Endothelial cell of umbilical vein (primary cell): Measurements from ENCODE around the gene STRBP. TPM values are rescaled to one million over a fixed set of nuclear protein-coding genes. Genes with fewer than 3 reads are reported as not detected.

ENCODE experiments used
- BruUV-seq: library from RNA; stranded (reverse); fragments of 400-500 nt; replicated peaks from 2 replicates; lab custom pipeline; 2021; lab: Mats Ljungman, UMichigan
- CTCF ChIA-PET: fragments of 300-600, 350-600 bp; sonication (Branson Sonifier 250); formaldehyde crosslinking; loops from one replicate; lab custom pipeline; 2021; ENCODE audit warnings: antibody characterized with exemption, inconsistent platforms; lab: Charles Lee
- POLR2A ChIA-PET: fragments of 300-600, 350-600 bp; sonication (Branson Sonifier 250); formaldehyde crosslinking; loops from one replicate; lab custom pipeline; 2021; ENCODE audit warnings: antibody characterized with exemption, inconsistent platforms; lab: Charles Lee
- DNase-seq: peaks from one replicate; pipeline ENCODE4 v3.0.0-alpha.2; 2011; ENCODE audit warnings: low read depth, low spot score
- FAIRE-seq: peaks from 2 replicates; lab custom pipeline; 2011; peaks lifted over from hg19 to GRCh38; lab: Jason Lieb, UNC
- H2AFZ ChIP-seq: 2 replicates; pipeline ENCODE4 v1.6.0; 2012; ENCODE audit warnings: low read depth, low read length, control low read depth, inconsistent platforms
- H3K27ac ChIP-seq: 2 replicates; pipeline ENCODE4 v1.5.1; 2011; ENCODE audit warnings: low read depth, mild to moderate bottlenecking, control low read depth, low read length, moderate library complexity; ENCODE audit not compliant: insufficient read depth
- H3K27me3 ChIP-seq, 2 experiments: 2 replicates each; pipeline versions ENCODE4 v1.6.0 to v1.6.1; 2011; ENCODE audit warnings: low read length in 2 of 2, mixed read lengths in 1 of 2; ENCODE audit not compliant: control insufficient read depth in 2 of 2, insufficient read depth in 2 of 2
- H3K36me3 ChIP-seq, 2 experiments: 2 replicates in 1 of 2; 3 replicates in 1 of 2; pipeline ENCODE4 v1.5.1; 2011; ENCODE audit warnings: low read length in 2 of 2, mild to moderate bottlenecking in 1 of 2, moderate library complexity in 1 of 2; ENCODE audit not compliant: control insufficient read depth in 2 of 2, insufficient read depth in 2 of 2; ENCODE audit errors: extremely low read depth in 1 of 2
- H3K4me1 ChIP-seq: 3 replicates; pipeline ENCODE4 v1.5.1; 2011; ENCODE audit warnings: mild to moderate bottlenecking, low read length; ENCODE audit not compliant: control insufficient read depth, insufficient read depth; ENCODE audit errors: extremely low read depth
- H3K4me2 ChIP-seq: 2 replicates; pipeline ENCODE4 v1.6.1; 2011; ENCODE audit warnings: low read length, control low read depth, mixed read lengths; ENCODE audit not compliant: insufficient read depth
- H3K4me3 ChIP-seq, 3 experiments: fragments of 200-600 bp in 1 of 3; sonication (generic), shearing (Covaris generic) in 1 of 3; replicated peaks in 1 of 3; 2 replicates each; pipeline ENCODE4 v1.5.1; 2011 to 2016; ENCODE audit warnings: control low read depth in 3 of 3, low read length in 3 of 3, mild to moderate bottlenecking in 2 of 3, inconsistent platforms in 1 of 3, low read depth in 1 of 3, moderate library complexity in 1 of 3; ENCODE audit not compliant: insufficient read depth in 1 of 3
- H3K79me2 ChIP-seq: 2 replicates; pipeline ENCODE4 v1.6.0; 2012; ENCODE audit warnings: low read length, inconsistent platforms; ENCODE audit not compliant: control insufficient read depth, insufficient read depth
- H3K9ac ChIP-seq: replicated peaks from 2 replicates; pipeline ENCODE3; 2011; ENCODE audit warnings: low read length, control low read depth; ENCODE audit not compliant: insufficient read depth; ENCODE audit errors: extremely low read depth
- H3K9me1 ChIP-seq: replicated peaks from 3 replicates; pipeline ENCODE4 v1.6.0; 2011; ENCODE audit warnings: mild to moderate bottlenecking, low read length; ENCODE audit not compliant: control insufficient read depth, insufficient read depth; ENCODE audit errors: extremely low read depth
- H3K9me3 ChIP-seq: replicated peaks from 2 replicates; pipeline ENCODE4 v1.5.1; 2012; ENCODE audit warnings: low read length, inconsistent platforms; ENCODE audit not compliant: control insufficient read depth, insufficient read depth
- H4K20me1 ChIP-seq: replicated peaks from 2 replicates; pipeline ENCODE3; 2011; ENCODE audit warnings: mild to moderate bottlenecking, low read length; ENCODE audit not compliant: control insufficient read depth, insufficient read depth; ENCODE audit errors: extremely low read depth
- EZH2 ChIP-seq: IDR thresholded peaks from 2 replicates; pipeline ENCODE4 v1.6.1; 2012; ENCODE audit warnings: borderline replicate concordance, low read depth, mild to moderate bottlenecking, moderate library complexity, low read length, inconsistent platforms; ENCODE audit not compliant: severe bottlenecking
- FOS ChIP-seq: IDR thresholded peaks from 2 replicates; pipeline ENCODE4 v1.6.1; 2011; ENCODE audit warnings: mild to moderate bottlenecking, low read length, moderate library complexity, borderline replicate concordance; ENCODE audit not compliant: insufficient read depth
- GATA2 ChIP-seq: IDR thresholded peaks from 2 replicates; pipeline ENCODE4 v1.7.0; 2011; ENCODE audit warnings: low read depth, mild to moderate bottlenecking, moderate library complexity, mixed read lengths, low read length; ENCODE audit not compliant: insufficient read length, insufficient read depth
- JUN ChIP-seq: IDR thresholded peaks from 2 replicates; pipeline ENCODE4 v1.6.1; 2011; ENCODE audit warnings: borderline replicate concordance, low read depth; ENCODE audit not compliant: insufficient read length, insufficient read depth
- MAX ChIP-seq: IDR thresholded peaks from 2 replicates; pipeline ENCODE4 v1.6.1; 2011; ENCODE audit not compliant: insufficient read depth, insufficient read length
- MYC ChIP-seq: IDR thresholded peaks from one replicate; pipeline ENCODE4 v1.6.1; 2011; ENCODE audit warnings: mild to moderate bottlenecking, low read depth, low read length
- POLR2A ChIP-seq: IDR thresholded peaks from 2 replicates; pipeline ENCODE4 v1.6.1; 2012; ENCODE audit warnings: low read depth, mild to moderate bottlenecking, control low read depth, low read length
- POLR2AphosphoS5 ChIP-seq: IDR thresholded peaks from 2 replicates; pipeline ENCODE4 v1.6.1; 2012; ENCODE audit warnings: low read depth, mild to moderate bottlenecking, control low read depth, low read length, moderate library complexity; ENCODE audit not compliant: insufficient read depth
- dilution Hi-C: fragments of 300-500 bp; cut with MboI; formaldehyde crosslinking; loops from one replicate; pipeline ENCODE4 v1.15.0; 2019; ENCODE audit warnings: low sequenced_read_pairs; ENCODE audit not compliant: extremely low pct_ligation_motif_present
- intact Hi-C: fragments of 100-400 bp; cut with micrococcal nuclease; formaldehyde crosslinking; loops from one replicate; pipeline ENCODE4 v1.10.0; 2022
- polyA plus RNA-seq, 4 experiments: library from polyadenylated mRNA; depleted of rRNA in 3 of 4; stranded (reverse) in 3 of 4; unstranded in 1 of 4; fragments of >200 nt; gene quantifications; 2 replicates each; pipeline versions ENCODE4 v1.2.1 to v1.2.3, GENCODE V29; 2011 to 2012; ENCODE audit warnings: missing spikeins in 1 of 4
- total RNA-seq: library from RNA; stranded (reverse); gene quantifications from 2 replicates; pipeline ENCODE4 v1.2.3, GENCODE V29; 2021
- TF ChIP-seq, protein P1 (sequence below), 2 donors: IDR thresholded peaks; 1 replicate in 1 of 2; 2 replicates in 1 of 2; pipeline ENCODE4 v1.5.1; 2011; ENCODE audit warnings: low read length in 2 of 2, mild to moderate bottlenecking in 2 of 2, moderate library complexity in 2 of 2, control low read depth in 1 of 2, inconsistent platforms in 1 of 2, low read depth in 1 of 2; ENCODE audit not compliant: insufficient read depth in 1 of 2; ENCODE audit errors: extremely low read depth in 1 of 2

Gene STRBP
- total and polyA plus RNA-seq, 2 donors (not counting 3 experiments of a cell fraction or from before 2014, with no cell fraction given): 7.7 to 15.4 TPM

GRCh38 chr9:123164285-123164684 is 104.1 kb downstream of the STRBP start:
- dilution Hi-C loops: no loop called here
- POLR2A ChIA-PET: no interaction called here

More at GRCh38 chr9:123164285-123164684, 104.1 kb downstream of the STRBP start:
- Histone ChIP-seq H3K4me3 (no peak overlapping the region), H3K27me3 (no peaks in the 10 kb centered on the region), H3K9ac (no peak overlapping the region), H2AFZ (no peak overlapping the region), H3K27ac (no peak overlapping the region), H4K20me1 (no peaks in the 10 kb centered on the region), H3K36me3 (no peaks in the 10 kb centered on the region), H3K79me2 (no peaks in the 10 kb centered on the region), H3K9me1 (no peaks in the 10 kb centered on the region), H3K4me2 (no peak overlapping the region), H3K4me1 (peaks cover 14% of the 10 kb centered on the region), H3K9me3 (no peaks in the 10 kb centered on the region)
- TF ChIP-seq FOS (no peak), GATA2 (no peak), MAX (no peak), POLR2AphosphoS5 (no peak), MYC (no peak), EZH2 (no peak), JUN (no peak), POLR2A (no peak)
- TF ChIP-seq, protein P1, sequence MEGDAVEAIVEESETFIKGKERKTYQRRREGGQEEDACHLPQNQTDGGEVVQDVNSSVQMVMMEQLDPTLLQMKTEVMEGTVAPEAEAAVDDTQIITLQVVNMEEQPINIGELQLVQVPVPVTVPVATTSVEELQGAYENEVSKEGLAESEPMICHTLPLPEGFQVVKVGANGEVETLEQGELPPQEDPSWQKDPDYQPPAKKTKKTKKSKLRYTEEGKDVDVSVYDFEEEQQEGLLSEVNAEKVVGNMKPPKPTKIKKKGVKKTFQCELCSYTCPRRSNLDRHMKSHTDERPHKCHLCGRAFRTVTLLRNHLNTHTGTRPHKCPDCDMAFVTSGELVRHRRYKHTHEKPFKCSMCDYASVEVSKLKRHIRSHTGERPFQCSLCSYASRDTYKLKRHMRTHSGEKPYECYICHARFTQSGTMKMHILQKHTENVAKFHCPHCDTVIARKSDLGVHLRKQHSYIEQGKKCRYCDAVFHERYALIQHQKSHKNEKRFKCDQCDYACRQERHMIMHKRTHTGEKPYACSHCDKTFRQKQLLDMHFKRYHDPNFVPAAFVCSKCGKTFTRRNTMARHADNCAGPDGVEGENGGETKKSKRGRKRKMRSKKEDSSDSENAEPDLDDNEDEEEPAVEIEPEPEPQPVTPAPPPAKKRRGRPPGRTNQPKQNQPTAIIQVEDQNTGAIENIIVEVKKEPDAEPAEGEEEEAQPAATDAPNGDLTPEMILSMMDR (IDR thresholded peaks at IDR 0.05; ENCODE audit: extremely low read depth in 1 of 2, insufficient read depth in 1 of 2, low read depth in 1 of 2, low read length in 2 of 2): no peak
- intact Hi-C loops: no loop called here
- BruUV-seq: no TSS peak
- CTCF ChIA-PET: interaction anchor here (1.3 kb wide), 1 partner anchor 40 kb away, joined by 3 read pairs; no protein-coding TSS in a partner anchor
- DNase-seq (no peak), FAIRE-seq (no peak)
